K562 (cell line): ENCODE measurements around the gene PPP1R14C. TPM values are rescaled to one million over a fixed set of nuclear protein-coding genes. Genes with fewer than 3 reads are reported as not detected.

Source experiments
- CEBPZ ChIP-seq: fragments of 150-350 bp; IDR thresholded peaks from 2 replicates; pipeline ENCODE4 v1.6.1; 2014; ENCODE audit warnings: low read depth, mild to moderate bottlenecking, low read length, borderline replicate concordance
- ID3 ChIP-seq, 2 experiments: fragments of 250-450 bp in 1 of 2; fragments of 450-650 bp in 1 of 2; sonication (Bioruptor Pico) in 1 of 2; IDR thresholded peaks; 2 replicates each; pipeline versions ENCODE4 v1.6.1 to v1.8.0; 2016 to 2021; ENCODE audit warnings: mild to moderate bottlenecking in 2 of 2, moderate library complexity in 2 of 2, missing compliant biosample characterization in 1 of 2, missing genetic modification characterization in 1 of 2
- LARP7 ChIP-seq: fragments of 450-650 bp; IDR thresholded peaks from 2 replicates; pipeline ENCODE4 v1.6.1; 2016
- NR0B1 ChIP-seq: fragments of 450-650 bp; IDR thresholded peaks from one replicate; pipeline ENCODE4 v1.6.1; 2018; ENCODE audit warnings: mild to moderate bottlenecking, moderate library complexity; ENCODE audit not compliant: partially characterized antibody
- NR4A1 ChIP-seq, 2 experiments: fragments of 250-450 bp in 1 of 2; fragments of 450-650 bp in 1 of 2; sonication (Bioruptor Pico) in 1 of 2; IDR thresholded peaks; 2 replicates each; pipeline versions ENCODE4 v1.4.0 to v1.6.1; 2016 to 2020; ENCODE audit warnings: mild to moderate bottlenecking in 2 of 2, missing compliant biosample characterization in 1 of 2, missing genetic modification characterization in 1 of 2, moderate library complexity in 1 of 2
- RBM14 ChIP-seq: fragments of 200-400 bp; formaldehyde crosslinking; IDR thresholded peaks from 2 replicates; pipeline ENCODE4 v1.6.1; 2018; ENCODE audit warnings: low read depth, mild to moderate bottlenecking, low read length, moderate library complexity, borderline replicate concordance; ENCODE audit not compliant: insufficient read depth
- REST ChIP-seq, 2 experiments: fragments of 450-650 bp; formaldehyde crosslinking in 1 of 2; IDR thresholded peaks; 2 replicates each; pipeline versions ENCODE4 v1.4.0 to v1.6.1; 2014 to 2020; ENCODE audit warnings: mild to moderate bottlenecking in 2 of 2, borderline replicate concordance in 1 of 2, low read depth in 1 of 2
- polyA plus RNA-seq, 8 experiments: library from polyadenylated mRNA; depleted of rRNA in 4 of 8; stranded (reverse) in 5 of 8; unstranded in 3 of 8; fragments of >200 nt; fragmentation: Nextera tagmentation in 2 of 8; fragmentation: Illumina TruSeq in 1 of 8; extraction: Ambion mirVana in 2 of 8; extraction: Trizol in 1 of 8; gene quantifications; 2 replicates each; pipeline versions ENCODE4 v1.2.1 to v1.2.3, GENCODE V29; 2011 to 2014; ENCODE audit warnings: inconsistent platforms in 1 of 8, missing spikeins in 1 of 8
- total RNA-seq, 7 experiments: library from RNA; depleted of rRNA in 6 of 7; stranded (reverse); fragments of >200 nt in 6 of 7; fragmentation: Illumina TruSeq in 2 of 7; extraction: Trizol in 2 of 7; gene quantifications; 2 replicates each; pipeline versions ENCODE4 v1.2.1 to v1.2.3, GENCODE V29; 2011 to 2021; ENCODE audit warnings: low replicate concordance in 1 of 7
- TF ChIP-seq, protein P1 (sequence below): fragments of 450-650 bp; IDR thresholded peaks from 2 replicates; pipeline ENCODE4 v1.6.1; 2016; ENCODE audit warnings: low read depth, mild to moderate bottlenecking, moderate library complexity

The PPP1R14C gene
- total and polyA plus RNA-seq, 9 of the 15 experiments (the other 6 are each of a cell fraction or from before 2014, with no cell fraction given): 4.5 to 16.6 (median 11.9) TPM

- TF ChIP-seq REST (IDR thresholded peaks at IDR 0.05; ENCODE audit: borderline replicate concordance) (no peak), REST (CRISPR knock-in tag; IDR thresholded peaks at IDR 0.05; ENCODE audit: low read depth) (no peak), RBM14 (no peak), NR4A1 (CRISPR knock-in tag; IDR thresholded peaks at IDR 0.05) (no peak), NR4A1 (tag; IDR thresholded peaks at IDR 0.05) (no peak), ID3 (CRISPR knock-in tag; IDR thresholded peaks at IDR 0.05) (no peak), ID3 (tag; IDR thresholded peaks at IDR 0.05) (no peak), LARP7 (no peak), NR0B1 (no peak), CEBPZ (no peak)
- TF ChIP-seq, protein P1, sequence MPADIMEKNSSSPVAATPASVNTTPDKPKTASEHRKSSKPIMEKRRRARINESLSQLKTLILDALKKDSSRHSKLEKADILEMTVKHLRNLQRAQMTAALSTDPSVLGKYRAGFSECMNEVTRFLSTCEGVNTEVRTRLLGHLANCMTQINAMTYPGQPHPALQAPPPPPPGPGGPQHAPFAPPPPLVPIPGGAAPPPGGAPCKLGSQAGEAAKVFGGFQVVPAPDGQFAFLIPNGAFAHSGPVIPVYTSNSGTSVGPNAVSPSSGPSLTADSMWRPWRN: no peak
These were observed 154.6 kb downstream of the PPP1R14C start (continued) for GRCh38 chr6:150297327-150298029.
